SU-DHL-6 (cell line): ENCODE measurements around the gene ADCY3.

ENCODE experiments used
- CTCF ChIP-seq: fragments of 200-600 bp; sonication (generic); IDR thresholded peaks from one replicate; pipeline ENCODE4 v1.5.1; 2017; ENCODE audit warnings: antibody characterized with exemption, mild to moderate bottlenecking, low read length, moderate library complexity; ENCODE audit not compliant: insufficient read depth, poor library complexity, severe bottlenecking
- EZH2phosphoT487 ChIP-seq: fragments of 200-600 bp; sonication (generic), shearing (Covaris generic); conservative IDR thresholded peaks from 2 replicates; pipeline ENCODE4 v1.6.1; 2018; ENCODE audit warnings: mild to moderate bottlenecking, antibody characterized with exemption, low read length, moderate library complexity, mixed read lengths

GRCh38 chr2:24793761-24794435 is 126.1 kb downstream of the ADCY3 start:
- no peak for TF ChIP-seq CTCF
- no peak for TF ChIP-seq EZH2phosphoT487
